Esophagus muscularis mucosa (tissue), 3 donors: Measurements from ENCODE around the gene AGAP1.

ENCODE experiments used
- CTCF ChIP-seq, 3 experiments: fragments of 200-600 bp in 2 of 3; fragments of 450-650 bp in 1 of 3; sonication (generic) in 2 of 3; IDR thresholded peaks; one replicate each; pipeline ENCODE4 v1.5.1; 2017 to 2019; ENCODE audit warnings: antibody characterized with exemption in 3 of 3, mild to moderate bottlenecking in 2 of 3, moderate library complexity in 1 of 3
- POLR2A ChIP-seq: fragments of 450-650 bp; IDR thresholded peaks from one replicate; pipeline ENCODE4 v1.6.1; 2017; ENCODE audit warnings: antibody characterized with exemption, moderate library complexity, mild to moderate bottlenecking, low read depth
- POLR2AphosphoS5 ChIP-seq, 2 donors: sonication (generic); formaldehyde crosslinking; IDR thresholded peaks; one replicate each; pipeline ENCODE4 v1.6.1; 2017; ENCODE audit warnings: antibody characterized with exemption in 2 of 2

GRCh38 chr2:235945608-235946140 lies 451.8 kb downstream of the AGAP1 start:
- TF ChIP-seq CTCF (IDR thresholded peaks at IDR 0.05) (no peak), POLR2AphosphoS5 (IDR thresholded peaks at IDR 0.05) (no peak), POLR2A (no peak)
